Lower leg skin (tissue), 4 donors: ENCODE measurements around the gene BCL2L12. TPM values are rescaled to one million over a fixed set of nuclear protein-coding genes. Genes with fewer than 3 reads are reported as not detected.

Source experiments
- DNase-seq, 2 donors: peaks; one replicate each; pipeline ENCODE4 v3.0.0-alpha.2; 2019; ENCODE audit warnings: low spot score in 2 of 2
- H3K4me3 ChIP-seq: fragments of 200-600 bp; sonication (generic); 2 replicates; pipeline ENCODE4 v1.5.1; 2017; ENCODE audit warnings: mild to moderate bottlenecking, low read depth; ENCODE audit not compliant: poor library complexity, severe bottlenecking
- POLR2A ChIP-seq, 2 donors: fragments of 450-650 bp; IDR thresholded peaks; one replicate each; pipeline ENCODE4 v1.6.1; 2016 to 2017; ENCODE audit warnings: antibody characterized with exemption in 2 of 2, mild to moderate bottlenecking in 1 of 2, moderate library complexity in 1 of 2
- WGBS, 2 donors: methylation state at CpG; one replicate each; pipeline ENCODE4 v1.1.5; 2018; 5-methylcytosine and 5-hydroxymethylcytosine counted together
- intact Hi-C: fragments of 100-400 bp; cut with DNase I; formaldehyde crosslinking; loops from one replicate; pipeline ENCODE4 v1.15.0; 2023; ENCODE audit warnings: low total_unique reads
- total RNA-seq, 4 donors: library from RNA; depleted of rRNA; stranded (reverse); fragments of >200 nt; gene quantifications; one replicate each; pipeline ENCODE4 v1.1.0, GENCODE V29; 2016
- TF ChIP-seq, protein P1 (sequence below), 3 donors: fragments of 450-650 bp; IDR thresholded peaks; one replicate each; pipeline ENCODE4 v1.5.1; 2016; ENCODE audit warnings: antibody characterized with exemption in 3 of 3, mild to moderate bottlenecking in 3 of 3, moderate library complexity in 2 of 3

Gene BCL2L12
- total RNA-seq, 4 donors from 2014 or later: 6.1 to 9.2 (median 6.6) TPM

DNA sequence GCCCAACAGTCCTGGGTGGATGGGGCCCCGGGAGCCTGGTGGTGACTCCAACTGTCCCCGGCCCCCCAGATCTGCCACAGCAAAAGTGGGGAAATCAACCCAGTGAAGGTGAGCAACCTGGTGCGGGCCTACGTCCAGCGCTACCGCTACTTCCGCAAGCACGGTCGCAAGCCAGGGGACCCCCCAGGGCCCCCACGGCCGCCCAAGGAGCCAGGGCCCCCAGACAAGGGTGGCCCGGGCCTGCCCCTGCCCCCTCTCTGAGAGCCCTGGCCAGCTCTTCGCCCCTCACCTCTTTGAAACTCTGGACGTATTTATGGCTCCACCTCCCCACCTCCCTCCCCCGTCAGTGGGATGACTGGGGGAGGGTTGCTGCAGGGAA is 7.6 kb upstream of the BCL2L12 start:
- 87 to 90% methylated on average over 15 of the region's 15 CpGs for WGBS, 2 donors
- DNase-seq: no peak
- TF ChIP-seq, protein P1, sequence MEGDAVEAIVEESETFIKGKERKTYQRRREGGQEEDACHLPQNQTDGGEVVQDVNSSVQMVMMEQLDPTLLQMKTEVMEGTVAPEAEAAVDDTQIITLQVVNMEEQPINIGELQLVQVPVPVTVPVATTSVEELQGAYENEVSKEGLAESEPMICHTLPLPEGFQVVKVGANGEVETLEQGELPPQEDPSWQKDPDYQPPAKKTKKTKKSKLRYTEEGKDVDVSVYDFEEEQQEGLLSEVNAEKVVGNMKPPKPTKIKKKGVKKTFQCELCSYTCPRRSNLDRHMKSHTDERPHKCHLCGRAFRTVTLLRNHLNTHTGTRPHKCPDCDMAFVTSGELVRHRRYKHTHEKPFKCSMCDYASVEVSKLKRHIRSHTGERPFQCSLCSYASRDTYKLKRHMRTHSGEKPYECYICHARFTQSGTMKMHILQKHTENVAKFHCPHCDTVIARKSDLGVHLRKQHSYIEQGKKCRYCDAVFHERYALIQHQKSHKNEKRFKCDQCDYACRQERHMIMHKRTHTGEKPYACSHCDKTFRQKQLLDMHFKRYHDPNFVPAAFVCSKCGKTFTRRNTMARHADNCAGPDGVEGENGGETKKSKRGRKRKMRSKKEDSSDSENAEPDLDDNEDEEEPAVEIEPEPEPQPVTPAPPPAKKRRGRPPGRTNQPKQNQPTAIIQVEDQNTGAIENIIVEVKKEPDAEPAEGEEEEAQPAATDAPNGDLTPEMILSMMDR (IDR thresholded peaks at IDR 0.05): no peak
- no peak for TF ChIP-seq POLR2A (IDR thresholded peaks at IDR 0.05)
- intact Hi-C loops: no loop called here
- no peak overlapping the region for H3K4me3 ChIP-seq

DNA sequence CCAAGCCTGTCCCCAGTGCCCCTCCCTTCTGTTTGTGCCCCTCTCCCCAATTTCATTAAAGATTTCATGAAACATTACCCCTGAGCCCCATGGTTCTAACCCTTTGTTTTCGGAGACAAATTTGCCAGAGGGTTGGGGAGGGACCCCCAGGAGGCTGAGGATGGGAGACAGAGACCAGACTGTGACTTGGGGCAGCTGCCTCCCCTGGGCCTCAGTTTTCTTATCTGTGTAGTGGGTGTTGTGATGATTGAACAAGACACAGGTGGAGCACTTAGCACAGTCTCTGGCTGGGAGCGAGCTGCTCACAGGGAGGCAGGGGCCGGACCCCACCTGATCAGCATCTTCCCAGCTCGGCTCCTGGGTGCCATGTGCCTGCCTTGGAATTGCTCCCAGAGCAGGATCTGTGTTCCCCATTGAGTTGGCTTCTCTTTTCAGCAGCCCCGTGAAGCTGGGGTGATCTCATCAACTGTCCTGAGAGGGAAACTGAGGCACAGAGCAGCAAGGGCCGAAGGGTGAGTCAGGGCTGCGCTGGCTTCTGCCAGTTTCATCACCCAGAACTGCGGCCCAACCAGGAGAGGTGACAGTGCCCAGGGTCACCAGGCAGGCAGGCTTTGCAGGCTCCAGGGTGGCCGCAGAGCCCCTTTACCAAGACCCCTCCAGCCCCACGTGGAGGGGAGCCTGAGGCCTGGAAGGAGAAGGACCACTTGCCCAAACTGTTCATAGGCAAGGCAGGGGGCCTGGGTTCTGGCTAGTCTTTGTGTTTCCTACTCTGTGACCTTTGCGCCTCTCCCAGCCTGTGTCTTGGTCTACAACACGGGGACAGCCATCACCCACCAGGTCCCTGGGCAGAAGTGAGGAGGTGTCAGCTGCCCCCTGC is 6.9 kb upstream of the BCL2L12 start:
- intact Hi-C loops: no loop called here
- TF ChIP-seq POLR2A (IDR thresholded peaks at IDR 0.05): no peak
- TF ChIP-seq, protein P1 (IDR thresholded peaks at IDR 0.05): no peak
- 94 to 95% methylated on average over 12 of the region's 12 CpGs for WGBS, 2 donors

DNA sequence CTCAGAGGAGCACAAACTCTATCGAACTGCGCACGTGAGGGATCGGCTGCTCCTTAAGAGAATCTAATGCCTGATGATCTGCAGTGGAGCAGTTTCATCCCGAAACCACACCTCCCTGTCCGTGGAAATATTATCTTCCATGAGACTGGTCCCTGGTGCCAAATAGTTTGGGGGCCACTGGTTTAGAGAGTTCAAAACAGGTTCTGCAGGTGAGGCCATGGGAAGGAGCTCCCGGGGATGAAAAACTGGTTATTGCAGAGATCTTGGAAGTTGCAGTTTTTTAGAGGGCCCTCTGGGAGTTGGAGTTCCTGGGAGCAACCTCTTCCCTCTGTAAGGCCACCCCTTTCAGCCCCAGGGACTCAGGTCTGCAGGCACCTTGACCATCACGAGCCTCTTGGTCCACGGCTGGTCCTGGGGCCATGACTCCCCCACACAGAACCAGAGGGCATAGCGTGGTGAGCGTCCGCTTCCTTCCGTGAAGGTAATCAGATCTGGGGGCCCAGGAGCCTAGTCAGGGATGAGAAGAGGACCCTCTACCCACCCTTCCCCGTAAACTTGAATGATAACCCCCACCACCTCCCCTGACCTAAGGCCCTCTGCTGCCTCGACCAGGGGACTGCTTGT is 5.3 kb upstream of the BCL2L12 start:
- TF ChIP-seq, protein P1 (IDR thresholded peaks at IDR 0.05): no peak
- no peak for TF ChIP-seq POLR2A (IDR thresholded peaks at IDR 0.05)
- intact Hi-C loops: loop anchor here (10.0 kb wide), 1 partner anchor 86 kb away; no protein-coding TSS in a partner anchor
- no peak overlapping the region for H3K4me3 ChIP-seq
- WGBS, 2 donors: 83 to 87% methylated on average over 13 to 15 of the region's 15 CpGs
- no peak for DNase-seq

More for the DNA sequence above, 6.9 kb upstream of the BCL2L12 start:
- no peak overlapping the region for H3K4me3 ChIP-seq
- no peak for DNase-seq

DNA sequence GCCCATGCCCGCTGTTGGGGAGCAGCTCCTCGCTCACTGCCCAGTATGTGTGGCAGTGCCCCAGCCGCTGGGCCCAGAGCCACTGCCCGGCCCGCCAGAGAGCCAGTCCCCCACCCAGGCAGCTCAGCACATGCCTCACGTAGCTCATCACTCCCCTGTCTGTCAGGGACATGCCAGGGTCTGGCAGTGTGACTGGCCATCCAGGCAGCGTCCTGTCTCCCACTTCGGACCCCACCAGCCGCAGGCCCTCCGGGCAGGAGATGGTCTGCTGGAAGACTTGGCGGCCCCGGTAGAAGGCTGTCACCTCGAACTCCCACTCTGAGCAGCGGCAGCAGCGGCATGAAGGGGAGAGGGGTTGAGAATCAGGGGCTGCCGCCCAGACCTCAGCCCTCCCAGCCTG is 3.7 kb upstream of the BCL2L12 start:
- DNase-seq: no peak
- intact Hi-C loops: loop anchor here (10.0 kb wide), 1 partner anchor 87 kb away; no protein-coding TSS in a partner anchor
- TF ChIP-seq, protein P1 (IDR thresholded peaks at IDR 0.05): no peak
- no peak for TF ChIP-seq POLR2A (IDR thresholded peaks at IDR 0.05)
- H3K4me3 ChIP-seq: no peak overlapping the region
- 83 to 92% methylated on average over 6 to 9 of the region's 16 CpGs for WGBS, 2 donors

DNA sequence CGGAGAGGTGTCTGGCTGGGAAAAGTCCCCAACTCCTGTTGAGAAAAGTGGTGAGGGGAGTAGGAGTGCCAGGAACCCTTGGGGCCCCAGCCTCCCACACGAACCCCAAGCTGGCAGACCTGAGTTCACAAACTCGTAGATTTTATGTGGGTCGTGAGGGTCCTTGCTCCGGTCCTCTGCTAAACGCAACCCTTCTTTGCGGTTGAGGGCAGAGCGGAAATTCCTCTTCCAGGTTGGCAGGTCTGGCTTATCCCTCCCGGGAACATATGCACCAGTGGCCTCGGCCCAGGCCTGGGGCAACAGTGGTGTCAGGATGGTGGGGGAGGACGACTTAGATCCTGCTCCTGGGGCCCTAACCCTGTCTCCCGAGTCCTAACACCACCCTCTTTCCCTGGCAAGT is 2.5 kb upstream of the BCL2L12 start:
- 58 to 71% methylated on average over 12 of the region's 12 CpGs for WGBS, 2 donors
- no peak overlapping the region for H3K4me3 ChIP-seq
- DNase-seq: no peak
- intact Hi-C loops: loop anchor here (10.0 kb wide), 1 partner anchor 88 kb away; no protein-coding TSS in a partner anchor
- TF ChIP-seq POLR2A (IDR thresholded peaks at IDR 0.05): no peak
- TF ChIP-seq, protein P1 (IDR thresholded peaks at IDR 0.05): no peak
